Fibroblast of gingiva (primary cell): ENCODE data around the gene AGPAT3.
"Not testable (repeated sequence)": the region's sequence is repeated elsewhere in the genome, so short reads cannot be mapped to it uniquely, and the experiment has no call there.

Experiments
- DNase-seq: peaks from one replicate; pipeline ENCODE4 v3.0.0-alpha.2; 2011; ENCODE audit warnings: low read depth

Gene AGPAT3

DNA sequence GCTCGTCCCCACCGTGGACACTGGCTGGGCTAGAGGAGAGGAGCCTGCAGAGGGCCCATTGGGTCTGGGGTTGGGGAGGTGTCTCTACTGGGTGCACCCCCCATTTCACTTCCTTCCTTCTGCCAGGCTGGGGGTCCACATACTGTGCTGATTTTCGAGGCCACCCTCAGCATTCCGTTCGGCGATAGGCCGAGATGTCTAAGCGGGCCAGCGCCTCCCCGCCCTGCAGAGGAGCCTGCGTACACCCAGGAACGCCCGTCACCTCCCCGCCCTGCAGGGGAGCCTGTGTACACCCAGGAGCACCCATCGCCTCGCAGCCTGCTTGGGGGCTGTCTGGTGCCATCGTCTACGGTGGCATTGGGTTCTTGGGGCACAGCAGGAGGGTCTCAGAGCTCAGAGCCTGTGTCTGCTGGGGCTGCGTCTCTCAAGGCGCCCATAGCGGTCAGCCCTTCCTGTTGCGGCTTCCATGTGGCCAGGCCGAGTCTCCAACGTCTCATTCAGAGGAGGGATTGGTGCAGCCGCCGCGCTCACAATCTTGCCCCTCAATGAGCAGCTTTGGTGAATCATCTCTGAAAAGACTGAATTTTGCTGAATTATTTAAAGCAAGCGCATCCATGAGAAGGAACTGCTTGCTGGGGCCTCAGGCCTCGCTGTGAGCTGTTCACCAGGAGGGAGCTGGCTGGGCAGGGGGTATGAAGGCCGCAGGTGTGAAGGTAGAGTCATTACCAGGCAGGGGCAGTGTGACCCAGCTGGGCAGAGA, 30.7 kb upstream of the AGPAT3 start:
- no peak for DNase-seq

DNA sequence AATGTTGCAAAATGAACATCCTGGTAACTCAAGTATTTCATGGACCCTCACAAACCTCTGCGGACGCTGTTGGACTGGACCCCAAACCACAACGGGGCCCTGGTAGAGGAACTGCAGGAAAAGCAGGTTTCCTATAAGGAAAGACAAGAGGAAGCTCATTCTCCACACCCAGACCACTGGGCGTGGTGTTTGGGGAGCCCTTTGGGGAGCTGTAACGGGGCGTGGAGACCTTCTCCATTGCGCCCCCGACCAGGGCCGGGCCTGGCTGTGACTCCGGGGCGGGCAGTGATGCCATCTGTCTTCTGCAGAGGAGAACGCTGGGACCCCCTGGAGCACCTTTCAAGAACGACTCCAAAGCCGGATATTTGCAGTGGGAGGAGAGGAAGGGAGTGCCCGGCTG, 30.0 kb upstream of the AGPAT3 start:
- DNase-seq = no peak

DNA sequence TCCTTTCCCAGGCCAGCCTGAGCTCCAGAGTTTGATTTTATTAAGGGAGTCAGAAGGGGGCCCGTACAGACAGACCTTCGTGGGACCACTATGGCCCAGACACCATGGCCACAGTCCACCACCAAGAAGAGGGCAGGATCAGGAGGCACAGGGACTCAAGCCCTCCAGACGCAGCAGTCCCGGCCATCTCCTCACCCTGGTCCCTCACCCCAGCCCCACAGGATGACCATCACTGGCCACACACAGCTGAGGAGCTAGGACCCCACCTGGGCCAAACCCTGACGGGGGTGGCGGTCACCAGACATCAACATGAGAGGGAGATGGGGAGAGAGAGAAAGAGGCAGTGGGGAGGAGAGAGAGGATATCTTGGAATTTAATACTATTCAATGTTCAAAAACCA, 29.2 kb upstream of the AGPAT3 start:
- no peak for DNase-seq

DNA sequence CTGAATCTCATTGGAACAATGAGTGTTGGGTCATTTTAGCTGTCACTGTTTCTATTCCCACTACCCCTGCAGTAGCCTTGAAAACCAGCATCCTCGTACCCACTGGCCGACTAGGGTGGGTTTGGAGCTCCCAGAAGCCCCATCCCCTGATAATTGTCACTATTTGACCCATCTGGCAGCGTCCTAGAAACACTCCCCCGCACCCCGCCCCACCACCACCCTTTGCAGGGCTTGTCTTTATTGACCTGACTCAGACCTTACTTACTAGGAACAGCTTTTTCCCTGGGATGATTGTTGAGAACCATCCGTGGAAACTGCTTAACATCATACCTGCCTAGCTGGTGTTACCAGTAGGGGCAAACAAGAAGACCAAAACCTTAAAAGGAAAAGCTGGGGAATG, 28.4 kb upstream of the AGPAT3 start:
- no peak for DNase-seq

DNA sequence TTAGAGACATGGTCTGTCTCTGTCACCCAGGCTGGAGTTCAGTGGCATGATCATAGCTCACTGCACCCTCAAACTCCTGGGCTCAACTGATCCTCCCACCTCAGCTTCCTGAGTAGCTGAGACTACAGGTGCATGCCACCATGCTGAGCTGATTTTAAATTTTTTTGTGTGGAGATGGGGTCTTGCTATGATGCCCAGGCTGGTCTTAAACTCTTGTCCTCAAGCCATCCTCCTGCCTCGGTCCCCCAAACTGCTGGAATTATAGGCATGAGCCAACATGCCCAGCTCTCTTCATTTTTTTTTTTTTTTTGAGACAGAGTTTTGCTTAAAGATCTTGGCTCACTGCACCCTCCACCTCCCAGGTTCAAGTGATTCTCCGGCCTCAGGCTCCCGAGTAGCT, 24.8 kb upstream of the AGPAT3 start:
- no peak for DNase-seq

DNA sequence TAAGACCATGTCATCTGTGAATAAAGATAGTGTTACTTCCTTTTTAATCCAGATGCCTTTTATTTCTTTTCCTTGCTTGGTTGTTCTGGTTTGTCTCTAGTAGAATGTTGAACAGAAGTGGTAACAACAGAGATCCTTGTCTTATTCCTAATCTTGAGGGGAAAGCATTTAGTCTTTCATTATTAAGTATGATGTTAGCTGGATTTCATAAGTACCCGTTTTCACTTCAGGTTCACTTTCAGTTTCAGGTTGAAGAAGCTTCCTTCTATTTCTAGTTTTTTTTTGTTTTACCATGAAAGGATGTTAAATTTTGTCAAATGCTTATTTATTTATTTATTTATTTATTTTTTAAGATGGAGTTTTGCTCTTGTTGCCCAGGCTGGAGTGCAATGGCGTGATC, 22.3 kb upstream of the AGPAT3 start:
- DNase-seq = no peak

DNA sequence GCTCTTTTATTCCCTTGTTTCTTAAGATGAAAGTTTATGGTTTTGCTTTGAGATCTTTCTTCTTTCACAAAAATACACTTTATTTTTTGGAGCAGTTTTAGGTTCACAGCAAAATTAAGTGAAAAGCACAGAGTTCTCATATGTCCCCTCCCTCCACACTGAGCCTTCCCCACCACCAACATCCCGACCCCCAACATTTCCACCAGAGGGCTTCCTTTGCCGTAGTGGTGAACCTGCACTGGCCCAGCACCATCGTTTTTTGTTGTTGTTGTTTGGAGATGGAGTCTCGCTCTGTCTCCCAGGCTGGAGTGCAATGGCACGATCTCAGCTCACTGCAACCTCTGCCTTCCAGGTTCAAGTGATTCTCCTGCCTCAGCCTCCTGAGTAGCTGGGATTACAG, 20.1 kb upstream of the AGPAT3 start:
- DNase-seq = not testable (repeated sequence)

DNA sequence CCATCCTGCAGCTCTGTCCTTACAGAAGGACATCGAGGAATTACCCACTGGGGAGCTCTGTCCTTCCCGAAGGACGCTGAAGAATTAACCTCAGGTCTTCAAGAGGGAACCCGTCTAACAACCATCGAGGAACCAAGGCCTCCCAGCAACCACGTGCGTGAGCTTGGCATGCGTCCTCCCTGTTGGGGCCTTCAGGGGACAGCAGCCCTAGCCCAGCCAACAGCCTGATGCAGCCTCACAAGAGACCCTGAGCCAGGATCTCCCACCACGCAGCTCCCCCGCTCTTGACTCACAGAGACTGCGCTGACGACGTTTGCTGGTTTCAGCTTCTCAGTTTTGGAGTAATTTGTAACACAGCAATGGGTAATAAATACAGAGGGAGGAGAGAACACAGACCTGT, 19.6 kb upstream of the AGPAT3 start:
- DNase-seq = no peak

DNA sequence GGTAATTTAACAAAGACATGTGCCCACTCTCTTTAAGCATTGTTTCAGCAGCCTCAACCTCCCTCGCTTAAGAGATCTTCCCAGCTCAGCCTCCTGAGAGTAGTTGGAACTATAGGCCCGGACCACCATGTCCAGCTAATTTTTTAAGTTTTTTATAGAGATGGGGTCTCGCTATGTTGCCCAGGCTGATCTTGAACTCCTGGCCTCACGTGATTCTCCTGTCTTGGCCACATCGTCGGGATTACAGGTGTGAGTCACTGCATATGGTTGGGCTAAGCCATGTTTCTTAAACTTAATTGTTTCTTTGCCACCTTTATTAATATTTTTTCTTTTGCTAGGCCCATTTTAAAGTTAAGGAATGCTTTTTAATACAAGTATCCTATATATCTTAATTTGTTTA, 18.6 kb upstream of the AGPAT3 start:
- no peak for DNase-seq

DNA sequence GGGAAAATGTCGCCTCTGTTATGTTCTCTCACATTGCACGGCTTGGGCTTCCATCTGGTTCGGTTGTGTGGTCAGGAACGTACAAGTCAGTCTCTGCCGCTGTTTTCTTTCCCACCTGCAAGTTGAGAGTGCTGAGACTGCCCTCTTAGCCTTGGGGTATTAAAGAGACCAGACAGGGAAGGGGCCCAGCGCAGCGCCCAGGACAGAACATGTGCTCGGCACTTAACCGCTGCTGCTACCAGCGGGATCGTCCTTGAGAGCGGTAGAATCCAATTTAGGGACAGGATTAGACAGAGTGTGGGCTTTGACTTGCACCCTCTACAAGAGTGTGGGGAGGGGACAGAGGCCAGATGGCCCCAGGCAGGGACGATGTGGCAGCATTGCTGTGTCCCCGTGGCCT, 17.7 kb upstream of the AGPAT3 start:
- DNase-seq = no peak

DNA sequence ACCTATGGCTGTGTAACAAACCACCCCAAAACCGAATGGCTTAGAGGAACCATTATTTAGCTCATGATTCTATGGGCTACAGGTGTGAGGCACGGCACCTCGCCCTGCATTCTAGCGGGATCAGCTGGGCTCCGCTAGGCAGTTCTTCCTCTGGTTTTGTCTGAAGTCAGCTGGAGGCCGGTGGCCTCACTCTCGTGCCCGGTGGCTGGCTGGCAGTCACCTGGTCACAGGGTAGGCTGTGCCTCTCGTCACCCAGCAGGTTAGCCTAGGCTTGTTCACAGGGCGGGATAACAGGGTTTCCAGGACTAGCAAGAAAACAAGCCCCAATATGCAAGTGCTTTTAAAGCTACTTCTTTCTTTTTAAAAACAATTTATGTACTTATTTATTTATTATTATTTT, 16.3 kb upstream of the AGPAT3 start:
- DNase-seq = no peak

DNA sequence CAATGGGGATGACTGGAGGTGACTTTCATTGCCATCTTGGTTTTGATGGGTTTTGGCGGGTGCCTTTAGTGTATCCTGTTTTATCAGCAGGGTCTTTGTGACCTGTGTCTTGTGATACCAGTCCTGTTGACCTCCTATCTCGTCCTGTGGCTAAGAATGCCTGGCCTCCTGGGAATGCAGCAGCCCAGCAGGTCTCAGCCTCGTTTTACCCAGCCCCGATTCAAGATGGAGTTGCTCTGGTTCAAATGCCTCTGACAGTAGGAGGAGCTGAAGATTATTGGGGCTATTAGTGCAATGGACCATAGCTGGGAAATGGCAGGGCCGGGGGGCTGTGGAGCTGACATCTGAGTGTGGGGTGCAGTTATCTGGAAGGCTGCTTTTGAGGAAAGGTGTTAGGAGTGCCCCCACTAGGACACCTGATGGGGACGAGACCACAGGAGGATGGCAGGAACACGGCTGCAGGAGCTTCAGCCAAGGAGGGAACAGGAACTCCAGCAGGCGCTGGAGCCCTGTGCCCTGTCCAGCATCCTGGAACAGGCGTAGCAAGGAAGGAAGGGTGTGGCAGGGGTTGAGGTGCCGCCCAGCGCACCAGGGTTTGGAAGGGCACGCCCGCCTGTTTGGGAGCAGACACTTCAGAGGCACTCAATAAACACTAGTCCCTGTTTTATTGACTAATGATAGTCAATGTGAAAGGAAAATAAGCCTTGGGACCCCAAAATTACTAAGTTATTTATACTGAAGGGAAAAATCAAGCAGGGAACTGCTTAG, 15.3 kb upstream of the AGPAT3 start:
- DNase-seq = no peak

DNA sequence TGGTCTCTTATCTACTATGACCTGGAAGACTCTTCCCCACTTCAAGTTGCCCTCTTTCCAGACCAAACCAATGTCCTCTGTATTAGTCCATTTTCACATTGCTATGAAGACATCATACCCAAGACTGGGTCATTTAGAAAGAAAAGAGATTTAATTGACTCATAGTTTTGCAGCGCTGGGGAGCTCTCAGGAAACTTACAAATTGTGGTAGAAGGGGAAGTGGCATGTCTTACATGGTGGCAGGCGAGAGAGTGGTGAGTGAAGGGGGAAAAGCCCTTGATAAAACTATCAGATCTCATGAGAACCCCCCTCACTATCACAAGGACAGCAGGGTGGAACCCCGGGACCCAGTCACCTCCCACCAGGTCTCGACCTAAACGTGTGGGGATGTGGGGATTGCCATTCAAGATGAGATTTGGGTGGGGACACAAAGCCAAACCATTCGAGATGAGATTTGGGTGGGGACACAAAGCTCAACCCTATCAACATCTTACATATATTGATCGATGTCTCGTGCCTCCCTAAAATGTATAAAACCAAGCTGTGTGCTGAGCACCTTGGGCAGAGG, 14.2 kb upstream of the AGPAT3 start:
- no peak for DNase-seq

DNA sequence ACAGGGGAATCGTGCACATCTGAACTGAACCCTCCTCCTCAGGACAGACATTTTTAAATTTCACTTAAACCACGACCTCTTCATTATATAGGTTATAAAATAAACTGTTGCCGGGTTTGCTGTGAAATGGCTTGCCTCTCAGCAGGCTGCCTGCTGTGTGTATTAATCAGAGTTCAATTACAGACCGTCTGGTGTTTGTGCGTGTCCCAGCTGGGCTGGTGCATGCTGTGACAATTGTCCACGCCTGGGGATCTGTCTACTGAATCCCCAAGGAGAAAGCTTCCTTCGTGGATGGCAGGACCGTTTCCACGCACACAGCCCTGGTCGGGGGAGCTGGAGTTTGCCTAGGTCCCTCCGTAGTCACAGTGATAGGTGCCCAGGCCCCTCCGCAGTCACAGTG, 13.4 kb upstream of the AGPAT3 start:
- DNase-seq = no peak

DNA sequence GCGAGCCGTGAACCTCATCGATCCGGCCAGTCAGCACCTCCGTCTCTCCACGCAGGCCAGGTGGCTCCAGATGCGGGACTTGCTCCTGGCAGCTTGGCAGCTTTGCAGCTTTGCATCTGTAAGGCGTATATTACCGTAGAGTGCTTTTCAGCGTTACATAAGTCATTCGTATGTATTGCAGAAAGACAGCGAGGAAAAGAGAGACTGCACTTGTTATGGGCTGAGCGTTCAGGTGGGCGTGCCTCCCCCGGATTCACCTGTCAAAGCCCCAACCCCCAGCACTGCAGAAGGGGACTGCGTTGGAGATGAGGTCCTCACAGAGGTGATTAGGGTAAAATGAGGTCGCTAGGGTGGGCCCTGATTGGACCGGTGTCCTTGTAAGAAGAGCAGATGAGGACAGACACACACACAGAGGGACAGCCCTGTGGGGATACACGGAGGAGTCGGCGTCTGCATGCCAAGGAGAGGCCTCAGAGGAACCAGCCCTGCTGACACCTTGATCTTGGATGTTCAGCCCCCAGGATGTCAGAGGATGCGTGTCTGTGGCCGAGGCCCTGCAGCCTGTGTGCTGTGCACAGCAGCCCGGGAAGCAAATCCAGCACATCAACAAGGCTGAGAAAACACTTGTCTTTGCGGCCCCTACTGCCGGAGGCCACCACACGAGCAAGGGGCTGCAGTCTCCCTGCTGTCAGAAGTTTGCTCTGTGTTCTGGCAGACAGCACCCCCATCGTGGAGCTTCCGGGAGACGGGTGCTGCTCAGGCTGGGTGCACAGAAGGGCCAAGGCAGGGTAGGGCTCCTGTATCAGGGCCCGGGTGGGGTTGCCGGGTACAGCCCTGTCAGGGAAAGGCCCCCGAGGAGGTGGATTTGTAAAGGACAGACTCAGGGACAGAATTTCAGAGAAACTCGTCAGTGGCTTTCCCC, 10.9 kb upstream of the AGPAT3 start:
- DNase-seq = no peak

DNA sequence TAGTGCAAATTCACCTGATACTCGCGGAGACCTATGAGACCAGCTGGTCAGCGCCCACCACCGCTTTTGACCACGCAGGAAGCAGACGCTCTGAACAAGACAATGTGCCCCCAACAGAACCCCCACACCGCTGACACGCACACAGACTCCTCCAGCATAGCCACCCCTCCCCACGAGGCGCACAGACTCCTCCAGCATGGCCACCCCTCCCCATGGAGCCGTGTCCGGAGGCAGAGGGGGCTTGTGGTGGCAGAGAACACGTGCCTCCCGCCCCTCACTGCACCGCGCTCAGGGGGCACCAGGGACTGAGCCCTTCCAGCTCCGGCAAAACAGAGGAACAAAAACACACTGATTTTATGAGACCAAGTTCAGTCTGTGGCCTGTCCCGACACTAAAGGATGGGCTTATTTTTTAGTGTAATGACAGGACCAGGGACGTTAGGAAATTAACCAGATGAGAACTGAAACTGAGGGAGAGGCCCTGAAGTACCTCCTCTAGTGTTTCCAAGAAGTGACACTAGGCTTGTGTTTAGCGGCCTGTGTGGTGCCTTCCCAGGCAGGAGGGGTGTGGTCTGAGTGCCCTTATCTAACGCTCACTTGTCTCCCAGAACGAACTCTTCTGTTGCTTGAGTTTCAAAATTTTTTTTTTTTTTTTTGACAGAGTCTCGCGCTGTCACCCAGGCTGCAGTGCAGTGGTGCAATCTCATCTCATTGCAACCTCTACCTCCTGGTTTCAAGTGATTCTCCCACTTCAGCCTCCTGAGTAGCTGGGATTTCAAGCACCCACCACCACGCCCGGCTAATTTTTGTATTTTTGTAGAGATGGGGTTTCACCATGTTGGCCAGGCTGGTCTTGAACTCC, 10.0 kb upstream of the AGPAT3 start:
- no peak for DNase-seq

DNA sequence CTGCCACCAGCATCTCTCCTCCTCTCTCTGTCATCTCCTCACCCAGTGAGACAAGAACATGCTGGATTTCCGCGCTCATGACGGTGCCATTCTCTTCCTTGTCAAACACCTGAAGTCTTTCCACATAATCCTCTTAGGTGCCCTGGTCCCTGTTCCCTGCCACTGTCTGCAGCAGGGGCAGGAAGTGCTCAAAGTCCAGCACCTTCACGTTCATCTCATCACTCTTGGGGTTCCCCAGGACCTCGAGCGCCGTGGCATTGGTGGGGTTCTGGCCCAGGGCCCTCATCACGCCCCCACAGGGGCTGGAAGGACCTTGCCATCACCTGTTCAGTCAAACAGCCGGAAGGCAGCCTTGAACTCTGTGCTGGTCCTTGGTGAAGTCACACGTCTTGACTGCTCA, 9.1 kb upstream of the AGPAT3 start:
- DNase-seq = no peak

DNA sequence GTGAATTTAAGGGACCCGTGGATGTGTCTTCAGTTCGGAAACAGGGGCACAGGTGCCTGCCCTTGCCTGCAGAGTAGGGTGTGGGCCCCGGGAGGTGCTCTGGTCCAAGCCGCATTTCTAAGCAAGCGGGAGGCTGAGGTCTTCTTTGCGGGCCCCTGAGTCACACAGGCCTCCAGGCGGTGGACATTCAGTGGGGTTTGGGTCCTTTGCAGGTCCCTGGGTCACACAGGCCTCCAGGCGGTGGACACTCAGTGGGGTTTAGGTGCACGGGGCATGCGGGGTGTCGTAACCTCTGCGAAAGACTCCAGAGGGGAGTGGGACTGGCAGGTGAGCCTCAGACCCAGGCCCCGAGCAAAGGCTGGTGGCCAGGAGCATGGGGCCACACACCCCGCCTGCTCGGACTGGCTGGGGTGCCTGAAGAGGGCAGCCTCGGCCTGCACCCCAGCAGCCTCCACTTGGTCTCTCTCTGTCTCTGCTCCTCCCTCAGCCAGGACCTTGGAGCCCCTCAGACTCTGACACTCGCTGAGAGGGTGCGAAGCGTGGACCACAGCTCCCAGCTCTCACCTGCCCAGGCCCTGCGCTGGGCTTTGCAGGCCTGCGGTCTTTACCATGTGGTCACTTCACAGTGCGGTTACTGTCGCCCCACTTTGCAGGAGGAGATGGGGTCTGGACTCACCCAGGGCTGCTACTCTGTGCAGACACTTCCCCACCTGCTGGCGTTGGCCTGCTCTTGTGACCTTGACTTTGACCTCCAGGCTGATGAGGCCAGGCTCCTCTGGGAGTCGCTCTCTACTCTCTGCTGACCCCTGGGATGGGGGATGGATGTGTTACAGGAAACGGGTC, 6.0 kb upstream of the AGPAT3 start:
- DNase-seq = no peak

DNA sequence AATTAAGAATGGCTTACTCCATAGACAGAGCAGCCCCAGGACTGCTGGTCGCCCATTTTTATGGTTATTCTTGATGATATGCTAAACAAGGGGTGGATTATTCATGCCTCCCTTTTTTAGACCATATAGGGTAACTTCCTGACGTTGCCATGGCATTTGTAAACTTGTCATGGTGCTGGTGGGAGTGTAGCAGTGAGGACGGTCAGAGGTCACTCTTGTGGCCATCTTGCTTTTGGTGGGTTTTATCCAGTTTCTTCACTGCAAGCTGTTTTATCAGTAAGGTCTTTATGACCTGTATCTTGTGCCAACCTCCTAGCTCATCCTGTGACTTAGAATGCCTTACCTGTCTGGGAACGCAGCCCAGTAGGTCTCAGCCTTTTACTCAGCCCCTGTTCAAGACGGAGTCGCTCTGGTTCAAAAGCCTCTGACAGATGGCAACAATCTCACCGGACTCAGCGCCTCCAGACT, 5.2 kb upstream of the AGPAT3 start:
- DNase-seq = no peak

DNA sequence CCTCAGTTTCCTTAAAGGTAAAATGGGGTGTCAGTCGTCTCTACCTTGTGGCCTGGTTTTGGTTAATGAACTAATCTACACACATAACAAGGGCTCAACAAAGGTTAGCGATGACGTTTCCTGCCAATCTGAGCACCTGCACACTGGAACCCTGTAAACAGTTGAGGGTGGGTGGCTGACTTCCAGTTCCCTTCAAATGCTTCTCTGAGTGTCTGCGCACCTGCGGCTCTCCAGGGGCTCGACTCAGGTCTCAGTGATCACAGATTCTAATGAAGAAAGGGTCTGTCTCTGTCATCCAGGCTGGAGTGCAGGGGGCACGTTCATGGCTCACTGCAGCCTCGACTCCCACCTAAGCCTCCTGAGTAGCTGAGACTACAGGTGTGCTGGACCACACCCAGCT, 3.3 kb upstream of the AGPAT3 start:
- no peak for DNase-seq
